NCI-H2171 treated with DMSO at 0.1 percent for 48 hours (cell line): ENCODE measurements around the gene RCOR1.
"Not testable (repeated sequence)": the region's sequence is repeated elsewhere in the genome, so short reads cannot be mapped to it uniquely, and the experiment has no call there.

Experiments used
- DNase-seq: peaks from one replicate; lab custom pipeline; 2025; lab: John Stamatoyannopoulos, UW

RCOR1 gene

GRCh38 chr14:102571043-102571442 is 21.4 kb upstream of the RCOR1 start:
- no peak for DNase-seq

DNA sequence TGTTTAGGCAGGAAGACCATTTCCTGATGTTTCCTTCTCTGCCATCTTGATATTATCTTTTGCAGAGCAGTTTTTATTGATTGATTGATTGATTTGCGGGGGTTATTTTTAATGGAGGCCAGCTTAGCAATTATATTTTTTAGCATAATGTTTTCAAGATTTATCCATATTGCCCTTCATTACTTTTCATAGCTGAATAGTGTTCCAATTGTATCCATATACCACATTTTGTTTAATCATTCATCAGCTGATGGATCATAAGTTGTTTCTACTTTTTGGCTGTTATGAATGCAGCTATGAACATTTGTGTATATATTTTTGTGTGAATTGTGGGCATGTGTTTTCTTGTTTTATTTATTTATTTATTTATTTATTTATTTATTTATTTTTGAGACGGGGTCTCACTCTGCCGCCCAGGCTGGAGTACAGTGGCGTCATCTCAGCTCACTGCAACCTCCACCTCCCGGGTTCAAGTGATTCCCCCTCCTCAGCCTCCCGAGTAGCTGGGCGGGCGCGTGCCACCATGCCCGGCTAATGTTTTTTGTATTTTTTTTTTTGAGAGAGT is 20.9 kb upstream of the RCOR1 start:
- no peak for DNase-seq

DNA sequence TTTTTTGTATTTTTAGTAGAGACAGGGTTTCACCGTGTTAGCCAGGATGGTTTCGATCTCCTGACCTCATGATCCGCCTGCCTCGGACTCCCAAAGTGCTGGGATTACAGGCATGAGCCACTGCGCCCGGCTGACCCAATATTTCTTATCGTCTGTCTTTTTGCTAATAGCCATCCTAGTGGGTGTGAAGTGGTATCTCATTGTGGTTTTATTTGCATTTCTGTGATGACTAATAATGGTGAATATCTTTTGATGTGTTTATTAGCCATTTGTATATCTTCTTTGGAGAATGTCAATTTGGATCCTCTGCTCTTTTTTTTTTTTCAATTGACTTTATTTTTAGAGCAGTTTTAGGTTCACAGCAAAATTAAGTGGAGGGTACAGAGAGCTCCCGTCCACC is 19.3 kb upstream of the RCOR1 start:
- DNase-seq = not testable (repeated sequence)

- DNase-seq = no peak
Observed at GRCh38 chr14:102573591-102574046, 18.8 kb upstream of the RCOR1 start.

- no peak for DNase-seq
Observed at GRCh38 chr14:102574281-102575159, 17.9 kb upstream of the RCOR1 start.

GRCh38 chr14:102575160-102575845 is 17.1 kb upstream of the RCOR1 start:
- no peak for DNase-seq

DNA sequence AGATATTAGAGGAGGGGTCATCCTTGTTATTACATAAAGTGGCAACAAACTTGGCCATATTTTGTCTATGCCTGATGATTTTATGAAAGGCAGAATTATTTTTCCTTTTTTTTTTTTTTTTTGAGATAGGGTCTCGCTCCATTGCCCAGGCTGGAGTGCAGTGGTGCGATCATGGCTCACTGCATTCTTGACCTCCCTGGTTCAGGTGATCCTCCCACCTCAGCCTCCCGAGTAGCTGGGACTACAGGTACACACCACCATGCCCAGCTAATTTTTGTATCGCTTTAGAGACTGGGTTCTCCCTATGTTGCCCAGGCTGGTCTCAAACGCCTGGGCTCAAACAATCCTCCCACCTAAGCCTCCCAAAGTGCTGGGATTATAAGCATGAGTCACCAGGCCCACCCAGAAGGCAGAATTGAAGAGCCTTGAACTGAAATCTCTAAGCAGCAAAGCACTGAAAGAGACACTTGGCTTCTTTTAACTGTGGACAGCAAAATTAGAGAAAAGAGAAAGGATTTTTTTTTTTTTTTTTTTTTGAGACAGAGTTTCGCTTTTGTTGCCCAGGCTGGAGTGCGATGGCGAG is 16.5 kb upstream of the RCOR1 start:
- not testable (repeated sequence) for DNase-seq

- DNase-seq = no peak
Observed at GRCh38 chr14:102578821-102579220, 13.6 kb upstream of the RCOR1 start.

DNA sequence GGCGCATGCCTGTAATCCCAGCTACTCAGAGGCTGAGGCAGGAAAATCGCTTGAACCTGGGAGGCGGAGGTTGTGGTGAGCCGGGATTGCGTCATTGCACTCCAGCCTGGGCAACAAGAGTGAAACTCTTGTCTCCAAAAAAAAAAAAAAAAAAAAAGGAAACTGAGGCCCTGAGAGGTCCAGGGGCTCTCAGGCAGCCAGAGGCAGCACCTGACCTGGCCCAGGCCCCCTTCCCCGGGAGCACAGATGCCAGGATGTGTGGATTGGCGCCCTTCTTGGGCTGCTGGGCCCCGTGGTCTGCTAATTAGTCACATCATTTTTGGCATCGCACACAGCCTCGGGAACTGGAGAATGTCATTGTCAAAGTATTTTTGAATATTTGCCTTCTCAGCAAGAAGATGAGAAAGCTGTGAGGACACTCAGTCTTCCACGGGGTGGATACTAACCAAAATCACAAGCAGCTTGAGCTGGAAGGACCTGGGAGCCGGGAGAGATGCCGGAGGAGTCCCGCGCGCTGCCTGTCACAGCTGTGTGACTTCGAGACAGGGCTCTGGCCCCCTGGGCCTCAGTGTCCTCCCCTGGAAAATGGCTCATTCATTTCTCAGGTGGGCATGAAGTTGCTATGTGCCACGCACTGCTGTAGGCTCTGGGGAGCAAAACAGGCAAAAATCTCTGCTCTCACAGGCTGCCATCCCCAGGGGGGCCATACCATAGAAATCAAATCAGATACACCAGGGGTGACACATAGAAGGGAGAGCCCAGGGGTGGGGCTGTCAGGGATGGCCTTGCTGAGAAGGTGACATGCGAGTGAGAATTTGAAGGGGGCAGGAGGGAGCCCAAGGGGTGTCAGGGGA is 12.5 kb upstream of the RCOR1 start:
- no peak for DNase-seq

DNA sequence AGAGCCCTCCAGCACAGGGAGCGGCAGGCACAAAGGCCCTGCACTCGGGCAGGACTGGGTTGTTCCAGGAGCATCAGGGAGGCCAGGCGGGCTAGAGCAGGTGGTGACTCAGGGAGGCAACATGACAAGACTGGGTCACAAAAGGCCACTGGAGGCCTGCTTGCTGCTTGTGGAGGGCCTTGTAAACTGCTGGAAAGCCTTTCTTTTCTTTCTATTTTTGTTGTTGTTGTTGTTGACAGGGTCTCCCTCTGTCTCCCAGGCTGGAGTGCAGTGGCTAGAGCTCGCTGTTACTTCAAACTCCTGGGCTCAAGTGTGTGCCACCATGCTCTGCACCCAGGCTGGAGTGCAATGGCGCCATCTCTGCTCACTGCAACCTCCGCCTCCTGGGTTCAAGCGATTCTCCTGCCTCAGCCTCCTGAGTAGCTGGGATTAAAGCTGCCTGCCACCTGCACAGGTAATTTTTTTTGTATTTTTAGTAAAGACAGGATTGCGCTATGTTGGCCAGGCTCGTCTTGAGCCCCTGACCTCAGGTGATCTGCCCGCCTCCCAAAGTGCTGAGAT is 11.8 kb upstream of the RCOR1 start:
- DNase-seq = no peak

DNA sequence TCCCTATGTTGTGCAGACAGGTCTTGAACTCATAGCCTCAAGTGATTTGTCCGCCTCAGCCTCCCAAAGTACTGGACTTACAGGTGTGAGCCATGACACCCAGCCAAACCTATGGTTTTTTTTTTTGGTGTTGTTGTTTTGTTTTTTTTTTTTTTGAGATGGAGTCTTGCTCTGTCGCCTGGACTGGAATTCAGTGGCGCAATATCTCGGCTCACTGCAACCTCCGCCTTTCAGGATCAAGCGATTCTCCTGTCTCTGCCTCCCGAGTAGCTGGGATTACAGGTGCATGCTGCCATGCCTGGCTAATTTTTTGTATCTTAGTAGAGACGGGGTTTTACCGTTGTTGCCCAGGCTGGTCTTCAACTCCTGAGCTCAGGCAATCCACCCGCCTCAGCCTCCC is 11.3 kb upstream of the RCOR1 start:
- no peak for DNase-seq

- no peak for DNase-seq
Observed at GRCh38 chr14:102583726-102584125, 8.7 kb upstream of the RCOR1 start.

DNA sequence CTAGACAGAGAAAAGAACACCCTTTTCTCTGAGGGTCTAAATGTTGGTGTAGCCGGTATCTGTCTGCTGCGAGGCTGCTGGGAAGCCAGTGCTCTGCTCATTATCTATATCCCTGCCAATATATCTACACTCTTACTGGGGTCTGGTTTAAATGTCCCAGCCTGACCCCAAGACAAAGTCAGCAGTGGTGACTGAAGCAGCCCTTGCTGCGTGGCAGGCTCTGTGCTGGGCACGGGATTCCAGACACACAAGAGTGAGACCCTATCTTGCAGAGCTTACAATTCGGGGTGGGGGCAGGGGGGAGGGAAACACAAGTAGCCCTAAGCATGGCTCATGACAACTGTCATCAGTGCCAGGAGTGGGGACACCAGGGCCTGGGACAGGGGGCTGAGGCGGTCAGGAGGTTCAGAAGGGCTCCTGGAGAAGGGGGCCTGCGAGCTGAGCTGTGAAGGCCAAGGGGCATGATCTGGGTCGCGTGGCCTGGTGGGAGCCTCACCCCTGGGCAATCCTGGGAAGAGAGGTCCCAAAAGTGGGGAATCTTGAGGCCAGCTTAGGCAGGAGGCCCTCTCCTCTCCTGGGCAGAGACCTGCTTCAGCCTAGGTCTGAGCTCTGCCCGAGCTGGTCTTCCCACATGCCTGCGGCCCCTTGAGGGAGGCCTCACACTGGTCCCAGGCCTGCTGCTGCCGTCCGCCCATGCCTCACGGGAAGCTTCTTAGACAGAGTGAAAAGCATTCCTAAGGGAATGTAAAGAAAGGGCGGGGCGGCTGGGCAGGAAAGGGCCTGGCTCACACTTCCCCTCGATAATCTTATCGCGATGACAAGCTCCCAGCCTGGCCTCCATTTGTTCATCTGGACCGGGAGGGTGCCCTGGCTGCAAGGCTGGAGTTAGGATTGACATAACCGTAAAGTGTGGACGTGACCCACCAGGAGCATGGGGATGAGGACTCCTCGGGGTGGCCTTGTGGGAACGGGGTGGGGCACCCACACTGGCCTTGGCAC is 7.3 kb upstream of the RCOR1 start:
- no peak for DNase-seq

- no peak for DNase-seq
Observed at GRCh38 chr14:102586420-102587104, 5.9 kb upstream of the RCOR1 start.

GRCh38 chr14:102588821-102589220 is 3.6 kb upstream of the RCOR1 start:
- no peak for DNase-seq

GRCh38 chr14:102589761-102590290 is 2.6 kb upstream of the RCOR1 start:
- no peak for DNase-seq

GRCh38 chr14:102590667-102591099 is 1.8 kb upstream of the RCOR1 start:
- no peak for DNase-seq

- peak; percentile 38 for DNase-seq
Observed at GRCh38 chr14:102591372-102591943, 991 bp upstream of the RCOR1 start.

DNA sequence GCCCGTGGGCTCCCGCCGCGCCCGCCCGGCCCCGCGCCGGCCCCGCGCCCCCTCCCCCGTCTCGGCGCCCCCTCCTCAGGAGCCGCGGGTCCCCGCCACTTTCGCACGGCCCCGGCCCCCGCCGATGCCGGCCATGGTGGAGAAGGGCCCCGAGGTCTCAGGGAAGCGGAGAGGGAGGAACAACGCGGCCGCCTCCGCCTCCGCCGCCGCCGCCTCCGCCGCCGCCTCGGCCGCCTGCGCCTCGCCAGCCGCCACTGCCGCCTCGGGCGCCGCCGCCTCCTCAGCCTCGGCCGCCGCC is 263 bp downstream of the RCOR1 start:
- no peak for DNase-seq
